Measurements from ENCODE around the gene TRMT1.

TRMT1 gene

GRCh38 chr19:13072188-13072908 is 44.2 kb downstream of the TRMT1 start:
- H3K9ac ChIP-seq (ENCODE audit: low read depth in 1 of 2, low read length in 2 of 2): no peak overlapping the region
- H3K9me3 ChIP-seq (ENCODE audit: control insufficient read depth in 2 of 2, low read length in 2 of 2): no peaks in the 10 kb centered on the region
- no peak overlapping the region for H3K4me3 ChIP-seq (ENCODE audit: low read length in 2 of 2)
- H3K36me3 ChIP-seq (ENCODE audit: control insufficient read depth in 2 of 2, insufficient read depth in 2 of 2, low read length in 2 of 2): peaks cover 12 to 17% of the 10 kb centered on the region in 2 donors
- H3K27ac ChIP-seq (ENCODE audit: low read depth in 2 of 2, low read length in 2 of 2): no peak overlapping the region
- H3K27me3 ChIP-seq (ENCODE audit: control insufficient read depth in 2 of 2, insufficient read depth in 2 of 2, low read length in 2 of 2): no peaks in the 10 kb centered on the region
- H3K4me1 ChIP-seq (ENCODE audit: control insufficient read depth in 2 of 2, insufficient read depth in 2 of 2, low read length in 2 of 2): peaks cover 15 to 24% of the 10 kb centered on the region in 2 donors

- peaks cover 22 to 26% of the 10 kb centered on the region in 2 donors for H3K4me1 ChIP-seq (ENCODE audit: control insufficient read depth in 2 of 2, insufficient read depth in 2 of 2, low read length in 2 of 2)
- H3K4me3 ChIP-seq (ENCODE audit: low read length in 2 of 2): no peak overlapping the region
- H3K27me3 ChIP-seq (ENCODE audit: control insufficient read depth in 2 of 2, insufficient read depth in 2 of 2, low read length in 2 of 2): no peaks in the 10 kb centered on the region
- H3K9ac ChIP-seq (ENCODE audit: low read depth in 1 of 2, low read length in 2 of 2): no peak overlapping the region
- H3K9me3 ChIP-seq (ENCODE audit: control insufficient read depth in 2 of 2, low read length in 2 of 2): no peaks in the 10 kb centered on the region
- peaks cover 12 to 17% of the 10 kb centered on the region in 2 donors for H3K36me3 ChIP-seq (ENCODE audit: control insufficient read depth in 2 of 2, insufficient read depth in 2 of 2, low read length in 2 of 2)
- H3K27ac ChIP-seq (ENCODE audit: low read depth in 2 of 2, low read length in 2 of 2): no peak overlapping the region
Observed at GRCh38 chr19:13071444-13072187, 44.9 kb downstream of the TRMT1 start.

- no peak overlapping the region for H3K4me3 ChIP-seq (ENCODE audit: low read length in 2 of 2)
- peaks cover 5 to 12% of the 10 kb centered on the region in 2 donors for H3K36me3 ChIP-seq (ENCODE audit: control insufficient read depth in 2 of 2, insufficient read depth in 2 of 2, low read length in 2 of 2)
- H3K27ac ChIP-seq (ENCODE audit: low read depth in 2 of 2, low read length in 2 of 2): no peak overlapping the region
- H3K27me3 ChIP-seq (ENCODE audit: control insufficient read depth in 2 of 2, insufficient read depth in 2 of 2, low read length in 2 of 2): no peaks in the 10 kb centered on the region
- H3K9me3 ChIP-seq (ENCODE audit: control insufficient read depth in 2 of 2, low read length in 2 of 2): no peaks in the 10 kb centered on the region
- no peak overlapping the region for H3K9ac ChIP-seq (ENCODE audit: low read depth in 1 of 2, low read length in 2 of 2)
- peaks cover 22 to 27% of the 10 kb centered on the region in 2 donors for H3K4me1 ChIP-seq (ENCODE audit: control insufficient read depth in 2 of 2, insufficient read depth in 2 of 2, low read length in 2 of 2)
Observed at GRCh38 chr19:13070425-13071140, 46.0 kb downstream of the TRMT1 start.

GRCh38 chr19:13069415-13070359 is 46.9 kb downstream of the TRMT1 start:
- Histone ChIP-seq H3K36me3 (ENCODE audit: control insufficient read depth in 2 of 2, insufficient read depth in 2 of 2, low read length in 2 of 2) (peaks cover 5 to 10% of the 10 kb centered on the region in 2 donors), H3K4me3 (ENCODE audit: low read length in 2 of 2) (no peak overlapping the region), H3K27me3 (ENCODE audit: control insufficient read depth in 2 of 2, insufficient read depth in 2 of 2, low read length in 2 of 2) (no peaks in the 10 kb centered on the region), H3K9me3 (ENCODE audit: control insufficient read depth in 2 of 2, low read length in 2 of 2) (no peaks in the 10 kb centered on the region), H3K27ac (ENCODE audit: low read depth in 2 of 2, low read length in 2 of 2) (no peak overlapping the region), H3K9ac (ENCODE audit: low read depth in 1 of 2, low read length in 2 of 2) (no peak overlapping the region), H3K4me1 (ENCODE audit: control insufficient read depth in 2 of 2, insufficient read depth in 2 of 2, low read length in 2 of 2) (peaks cover 22 to 27% of the 10 kb centered on the region in 2 donors)

- H3K9me3 ChIP-seq (ENCODE audit: control insufficient read depth in 2 of 2, low read length in 2 of 2): no peaks in the 10 kb centered on the region
- H3K27me3 ChIP-seq (ENCODE audit: control insufficient read depth in 2 of 2, insufficient read depth in 2 of 2, low read length in 2 of 2): no peaks in the 10 kb centered on the region
- H3K27ac ChIP-seq (ENCODE audit: low read depth in 2 of 2, low read length in 2 of 2): no peak overlapping the region
- H3K36me3 ChIP-seq (ENCODE audit: control insufficient read depth in 2 of 2, insufficient read depth in 2 of 2, low read length in 2 of 2): peaks cover 0 to 1% of the 10 kb centered on the region in 2 donors
- H3K4me3 ChIP-seq (ENCODE audit: low read length in 2 of 2): no peak overlapping the region
- peak overlapping the region in 1 of 2 donors; percentile 11 for H3K9ac ChIP-seq (ENCODE audit: low read depth in 1 of 2, low read length in 2 of 2)
- H3K4me1 ChIP-seq (ENCODE audit: control insufficient read depth in 2 of 2, insufficient read depth in 2 of 2, low read length in 2 of 2): peaks cover 22 to 27% of the 10 kb centered on the region in 2 donors
Observed at GRCh38 chr19:13068085-13068846, 48.3 kb downstream of the TRMT1 start.

- no peak overlapping the region for H3K9ac ChIP-seq (ENCODE audit: low read depth in 1 of 2, low read length in 2 of 2)
- H3K9me3 ChIP-seq (ENCODE audit: control insufficient read depth in 2 of 2, low read length in 2 of 2): no peaks in the 10 kb centered on the region
- no peaks in the 10 kb centered on the region for H3K27me3 ChIP-seq (ENCODE audit: control insufficient read depth in 2 of 2, insufficient read depth in 2 of 2, low read length in 2 of 2)
- no peaks in the 10 kb centered on the region for H3K36me3 ChIP-seq (ENCODE audit: control insufficient read depth in 2 of 2, insufficient read depth in 2 of 2, low read length in 2 of 2)
- H3K4me3 ChIP-seq (ENCODE audit: low read length in 2 of 2): no peak overlapping the region
- no peak overlapping the region for H3K27ac ChIP-seq (ENCODE audit: low read depth in 2 of 2, low read length in 2 of 2)
- peaks cover 22 to 27% of the 10 kb centered on the region in 2 donors for H3K4me1 ChIP-seq (ENCODE audit: control insufficient read depth in 2 of 2, insufficient read depth in 2 of 2, low read length in 2 of 2)
Observed at GRCh38 chr19:13066933-13067807, 49.4 kb downstream of the TRMT1 start.

GRCh38 chr19:13066226-13066625 is 50.3 kb downstream of the TRMT1 start:
- no peak overlapping the region for H3K4me3 ChIP-seq (ENCODE audit: low read length in 2 of 2)
- H3K9me3 ChIP-seq (ENCODE audit: control insufficient read depth in 2 of 2, low read length in 2 of 2): no peaks in the 10 kb centered on the region
- no peaks in the 10 kb centered on the region for H3K27me3 ChIP-seq (ENCODE audit: control insufficient read depth in 2 of 2, insufficient read depth in 2 of 2, low read length in 2 of 2)
- H3K36me3 ChIP-seq (ENCODE audit: control insufficient read depth in 2 of 2, insufficient read depth in 2 of 2, low read length in 2 of 2): no peaks in the 10 kb centered on the region
- peaks cover 25 to 29% of the 10 kb centered on the region in 2 donors for H3K4me1 ChIP-seq (ENCODE audit: control insufficient read depth in 2 of 2, insufficient read depth in 2 of 2, low read length in 2 of 2)
- H3K27ac ChIP-seq (ENCODE audit: low read depth in 2 of 2, low read length in 2 of 2): no peak overlapping the region
- H3K9ac ChIP-seq (ENCODE audit: low read depth in 1 of 2, low read length in 2 of 2): no peak overlapping the region

- Histone ChIP-seq H3K9me3 (ENCODE audit: control insufficient read depth in 2 of 2, low read length in 2 of 2) (no peaks in the 10 kb centered on the region), H3K9ac (ENCODE audit: low read depth in 1 of 2, low read length in 2 of 2) (no peak overlapping the region), H3K27me3 (ENCODE audit: control insufficient read depth in 2 of 2, insufficient read depth in 2 of 2, low read length in 2 of 2) (no peaks in the 10 kb centered on the region), H3K36me3 (ENCODE audit: control insufficient read depth in 2 of 2, insufficient read depth in 2 of 2, low read length in 2 of 2) (no peaks in the 10 kb centered on the region), H3K4me3 (ENCODE audit: low read length in 2 of 2) (no peak overlapping the region), H3K27ac (ENCODE audit: low read depth in 2 of 2, low read length in 2 of 2) (no peak overlapping the region), H3K4me1 (ENCODE audit: control insufficient read depth in 2 of 2, insufficient read depth in 2 of 2, low read length in 2 of 2) (peaks cover 29 to 46% of the 10 kb centered on the region in 2 donors)
Observed at GRCh38 chr19:13064092-13064489, 52.4 kb downstream of the TRMT1 start.

All from mucosa of rectum (tissue), 2 donors.